Stomach (tissue), 4 donors: Measurements from ENCODE around the gene ATP8B4.

Source experiments
- CTCF ChIP-seq, 7 experiments: fragments of 450-650 bp in 4 of 7; fragments of 200-600 bp in 3 of 7; sonication (generic) in 3 of 7; IDR thresholded peaks; one replicate each; pipeline ENCODE4 v1.5.1; 2016 to 2019; ENCODE audit warnings: antibody characterized with exemption in 7 of 7, control low read depth in 2 of 7, mild to moderate bottlenecking in 1 of 7
- EP300 ChIP-seq: sonication (generic); formaldehyde crosslinking; IDR thresholded peaks from one replicate; pipeline ENCODE4 v1.6.1; 2017; ENCODE audit warnings: antibody characterized with exemption
- POLR2A ChIP-seq, 4 donors: fragments of 450-650 bp; IDR thresholded peaks; one replicate each; pipeline ENCODE4 v1.6.1; 2016; ENCODE audit warnings: antibody characterized with exemption in 4 of 4, control low read depth in 2 of 4, mild to moderate bottlenecking in 1 of 4, moderate library complexity in 1 of 4
- POLR2AphosphoS5 ChIP-seq, 3 donors: sonication (generic); formaldehyde crosslinking; IDR thresholded peaks; one replicate each; pipeline ENCODE4 v1.6.1; 2016; ENCODE audit warnings: antibody characterized with exemption in 3 of 3

GRCh38 chr15:50124631-50125030 lies 5.6 kb upstream of the ATP8B4 start:
- TF ChIP-seq POLR2A (IDR thresholded peaks at IDR 0.05) (no peak), CTCF (IDR thresholded peaks at IDR 0.05) (no peak), POLR2AphosphoS5 (IDR thresholded peaks at IDR 0.05) (no peak), EP300 (no peak)
